Panc1 (cell line): Measurements from ENCODE around the gene SLC4A7.

Experiments used
- POLR2AphosphoS5 ChIP-seq: IDR thresholded peaks from 2 replicates; pipeline ENCODE4 v1.6.1; 2012; ENCODE audit warnings: mild to moderate bottlenecking, low read depth, low read length, moderate library complexity
- TF ChIP-seq, protein P1 (sequence below): fragments of 450-650 bp; IDR thresholded peaks from 2 replicates; pipeline ENCODE4 v1.5.1; 2017; ENCODE audit warnings: mild to moderate bottlenecking

DNA sequence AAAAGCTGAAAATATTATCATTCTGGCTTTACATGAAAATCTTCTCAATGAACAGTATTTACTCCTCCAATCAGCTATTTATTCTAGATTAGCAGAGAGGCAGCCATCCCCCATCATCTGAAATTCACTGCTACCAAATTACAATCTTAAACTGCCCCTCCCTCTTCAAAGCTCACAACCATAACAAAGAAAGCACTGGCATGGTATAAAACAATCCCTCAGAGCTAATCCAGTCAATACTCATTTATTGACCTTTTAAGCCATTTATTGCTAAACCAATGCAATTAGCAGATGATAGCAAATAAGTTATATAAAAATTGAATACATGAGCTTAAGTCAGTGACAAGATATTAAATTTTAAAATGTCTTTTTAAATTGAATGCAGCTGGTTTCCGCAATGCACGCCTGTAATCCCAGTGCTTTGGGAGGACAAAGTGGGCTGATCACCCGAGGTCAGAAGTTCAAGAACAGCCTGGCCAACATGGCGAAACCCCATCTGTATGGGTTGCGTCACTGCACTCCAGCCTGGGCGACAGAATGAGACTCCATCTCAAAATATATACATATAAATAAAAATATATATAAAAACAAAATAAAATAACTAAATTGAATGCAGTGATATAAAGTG, 12.1 kb downstream of the SLC4A7 start:
- no peak for TF ChIP-seq POLR2AphosphoS5
- TF ChIP-seq, protein P1, sequence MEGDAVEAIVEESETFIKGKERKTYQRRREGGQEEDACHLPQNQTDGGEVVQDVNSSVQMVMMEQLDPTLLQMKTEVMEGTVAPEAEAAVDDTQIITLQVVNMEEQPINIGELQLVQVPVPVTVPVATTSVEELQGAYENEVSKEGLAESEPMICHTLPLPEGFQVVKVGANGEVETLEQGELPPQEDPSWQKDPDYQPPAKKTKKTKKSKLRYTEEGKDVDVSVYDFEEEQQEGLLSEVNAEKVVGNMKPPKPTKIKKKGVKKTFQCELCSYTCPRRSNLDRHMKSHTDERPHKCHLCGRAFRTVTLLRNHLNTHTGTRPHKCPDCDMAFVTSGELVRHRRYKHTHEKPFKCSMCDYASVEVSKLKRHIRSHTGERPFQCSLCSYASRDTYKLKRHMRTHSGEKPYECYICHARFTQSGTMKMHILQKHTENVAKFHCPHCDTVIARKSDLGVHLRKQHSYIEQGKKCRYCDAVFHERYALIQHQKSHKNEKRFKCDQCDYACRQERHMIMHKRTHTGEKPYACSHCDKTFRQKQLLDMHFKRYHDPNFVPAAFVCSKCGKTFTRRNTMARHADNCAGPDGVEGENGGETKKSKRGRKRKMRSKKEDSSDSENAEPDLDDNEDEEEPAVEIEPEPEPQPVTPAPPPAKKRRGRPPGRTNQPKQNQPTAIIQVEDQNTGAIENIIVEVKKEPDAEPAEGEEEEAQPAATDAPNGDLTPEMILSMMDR = no peak
